ENCODE data around the gene UBE2R2.
"Not testable (repeated sequence)": the region's sequence is repeated elsewhere in the genome, so short reads cannot be mapped to it uniquely, and the experiment has no call there.

The UBE2R2 gene

GRCh38 chr9:33840381-33840780, 23.4 kb downstream of the UBE2R2 start:
- ChIA-PET POLR2A (no interaction called here), CTCF (interaction anchor here (1.5 kb wide), 1 partner anchor 26 kb away, joined by 5 read pairs; no protein-coding TSS in a partner anchor)
- no peak for TF ChIP-seq CTCF (IDR thresholded peaks at IDR 0.05; ENCODE audit: insufficient read depth, low read length, missing control alignments)
- no peak for DNase-seq (ENCODE audit: low read depth, low spot score)
- H3K4me3 ChIP-seq (ENCODE audit: low read depth, low read length), result no peak overlapping the region

GRCh38 chr9:33843312-33843961, 26.5 kb downstream of the UBE2R2 start:
- no peak for TF ChIP-seq CTCF (IDR thresholded peaks at IDR 0.05; ENCODE audit: insufficient read depth, low read length, missing control alignments)
- ChIA-PET POLR2A (interaction anchor here (0.6 kb wide), 1 partner anchor 79 kb away, joined by 4 read pairs; no protein-coding TSS in a partner anchor), CTCF (interaction anchor here (1.0 to 2.0 kb wide), 3 partner anchors 29 to 65 kb away, joined by 3 to 10 read pairs (median 3); no protein-coding TSS in a partner anchor)
- no peak for DNase-seq (ENCODE audit: low read depth, low spot score)
- no peak overlapping the region for H3K4me3 ChIP-seq (ENCODE audit: low read depth, low read length)

- POLR2A ChIA-PET, result no interaction called here
- TF ChIP-seq CTCF (IDR thresholded peaks at IDR 0.05; ENCODE audit: insufficient read depth, low read length, missing control alignments), result no peak
- no peak overlapping the region for H3K4me3 ChIP-seq (ENCODE audit: low read depth, low read length)
- DNase-seq (ENCODE audit: low read depth, low spot score), result no peak
- CTCF ChIA-PET, result interaction anchor here (1.4 kb wide), 1 partner anchor 32 kb away, joined by 3 read pairs; no protein-coding TSS in a partner anchor
Observed at GRCh38 chr9:33846231-33846630, 29.3 kb downstream of the UBE2R2 start.

- DNase-seq (ENCODE audit: low read depth, low spot score); H3K4me3 ChIP-seq (ENCODE audit: low read depth, low read length); POLR2A ChIA-PET: not testable (repeated sequence)
- CTCF ChIA-PET, result interaction anchor here (0.6 to 1.3 kb wide), 2 partner anchors 12 to 38 kb away, joined by 4 read pairs; no protein-coding TSS in a partner anchor
Observed at GRCh38 chr9:33847894-33848205, 30.9 kb downstream of the UBE2R2 start.

- TF ChIP-seq CTCF (IDR thresholded peaks at IDR 0.05; ENCODE audit: insufficient read depth, low read length, missing control alignments), result no peak
- ChIA-PET POLR2A (no interaction called here), CTCF (interaction anchor here (1.2 to 4.6 kb wide), 3 partner anchors 9 to 36 kb away, joined by 3 to 36 read pairs (median 5); no protein-coding TSS in a partner anchor)
- H3K4me3 ChIP-seq (ENCODE audit: low read depth, low read length), result no peak overlapping the region
- DNase-seq (ENCODE audit: low read depth, low spot score), result no peak
Observed at GRCh38 chr9:33850267-33850629, 33.3 kb downstream of the UBE2R2 start.

- no peak for DNase-seq (ENCODE audit: low read depth, low spot score)
- ChIA-PET CTCF (interaction anchor here (1.2 to 4.6 kb wide), 3 partner anchors 8 to 36 kb away, joined by 3 to 36 read pairs (median 5); no protein-coding TSS in a partner anchor), POLR2A (no interaction called here)
- no peak for TF ChIP-seq CTCF (IDR thresholded peaks at IDR 0.05; ENCODE audit: insufficient read depth, low read length, missing control alignments)
- no peak overlapping the region for H3K4me3 ChIP-seq (ENCODE audit: low read depth, low read length)
Observed at GRCh38 chr9:33850677-33851076, 33.7 kb downstream of the UBE2R2 start.

- no peak overlapping the region for H3K4me3 ChIP-seq (ENCODE audit: low read depth, low read length)
- no peak for TF ChIP-seq CTCF (IDR thresholded peaks at IDR 0.05; ENCODE audit: insufficient read depth, low read length, missing control alignments)
- no peak for DNase-seq (ENCODE audit: low read depth, low spot score)
- CTCF ChIA-PET, result interaction anchor here (1.2 to 4.6 kb wide), 2 partner anchors 8 to 37 kb away, joined by 3 to 36 read pairs; no protein-coding TSS in a partner anchor
- POLR2A ChIA-PET, result no interaction called here
Observed at GRCh38 chr9:33851301-33851700, 34.3 kb downstream of the UBE2R2 start.
